Smooth muscle cell (in vitro differentiated cells): ENCODE measurements around the gene TCEA2. TPM values are rescaled to one million over a fixed set of nuclear protein-coding genes. Genes with fewer than 3 reads are reported as not detected.

Experiments used
- DNase-seq: peaks from one replicate; lab custom pipeline; 2025; ENCODE audit not compliant: unreplicated experiment; lab: John Stamatoyannopoulos, UW
- H2AFZ ChIP-seq: fragments of 200-600 bp; sonication (generic); 2 replicates; pipeline ENCODE4 v1.6.0; 2016; ENCODE audit warnings: antibody characterized with exemption, low read depth, mild to moderate bottlenecking
- H3F3A ChIP-seq: fragments of 200-600 bp; sonication (generic); 2 replicates; pipeline ENCODE4 v1.6.0; 2017; ENCODE audit warnings: antibody characterized with exemption, low read depth
- H3K27ac ChIP-seq: fragments of 200-600 bp; sonication (generic); 2 replicates; pipeline ENCODE4 v1.5.1; 2016; ENCODE audit warnings: low read depth, mild to moderate bottlenecking
- H3K27me3 ChIP-seq: fragments of 200-600 bp; sonication (generic); 2 replicates; pipeline ENCODE4 v1.6.1; 2016; ENCODE audit warnings: low read depth, mild to moderate bottlenecking
- H3K36me3 ChIP-seq: fragments of 200-600 bp; sonication (generic); 2 replicates; pipeline ENCODE4 v1.5.1; 2016; ENCODE audit warnings: low read depth
- H3K4me1 ChIP-seq: fragments of 200-600 bp; sonication (generic); 2 replicates; pipeline ENCODE4 v1.5.1; 2016; ENCODE audit warnings: low read depth
- H3K4me2 ChIP-seq: fragments of 200-600 bp; sonication (generic); 2 replicates; pipeline ENCODE4 v1.6.0; 2016; ENCODE audit warnings: mild to moderate bottlenecking
- H3K4me3 ChIP-seq: fragments of 200-600 bp; sonication (generic); 2 replicates; pipeline ENCODE4 v1.5.1; 2016; ENCODE audit warnings: mild to moderate bottlenecking
- H3K79me2 ChIP-seq: fragments of 200-600 bp; sonication (generic); 2 replicates; pipeline ENCODE4 v1.6.0; 2016; ENCODE audit warnings: low read depth, mild to moderate bottlenecking
- H3K9ac ChIP-seq: fragments of 200-600 bp; sonication (generic); 2 replicates; pipeline ENCODE4 v1.6.0; 2016; ENCODE audit warnings: low read depth
- H3K9me3 ChIP-seq: fragments of 200-600 bp; sonication (generic); replicated peaks from 2 replicates; pipeline ENCODE4 v1.5.1; 2016; ENCODE audit warnings: low read depth
- H4K20me1 ChIP-seq: fragments of 200-600 bp; sonication (generic); 2 replicates; pipeline ENCODE4 v1.6.0; 2016; ENCODE audit warnings: low read depth
- WGBS: methylation state at CpG from one replicate; pipeline ENCODE4 v1.1.7; 2016; ENCODE audit warnings: low lambda C conversion rate; 5-methylcytosine and 5-hydroxymethylcytosine counted together
- polyA plus RNA-seq: library from polyadenylated mRNA; unstranded; fragments of >200 nt; fragmentation: Nextera tagmentation; extraction: Ambion mirVana; gene quantifications from 2 replicates; pipeline ENCODE4 v1.2.1, GENCODE V29; 2016
- total RNA-seq: library from RNA; depleted of rRNA; stranded (reverse); fragments of >200 nt; gene quantifications from 2 replicates; pipeline ENCODE4 v1.2.3, GENCODE V29; 2014
- TF ChIP-seq, protein P1 (sequence below): fragments of 200-600 bp; sonication (generic); IDR thresholded peaks from 2 replicates; pipeline ENCODE4 v1.5.1; 2017; ENCODE audit warnings: borderline replicate concordance, mild to moderate bottlenecking, antibody characterized with exemption; ENCODE audit not compliant: insufficient read depth, poor library complexity, severe bottlenecking

Gene TCEA2
- total and polyA plus RNA-seq, 2 experiments from 2014 or later: 24.9 to 89.5 TPM

DNA sequence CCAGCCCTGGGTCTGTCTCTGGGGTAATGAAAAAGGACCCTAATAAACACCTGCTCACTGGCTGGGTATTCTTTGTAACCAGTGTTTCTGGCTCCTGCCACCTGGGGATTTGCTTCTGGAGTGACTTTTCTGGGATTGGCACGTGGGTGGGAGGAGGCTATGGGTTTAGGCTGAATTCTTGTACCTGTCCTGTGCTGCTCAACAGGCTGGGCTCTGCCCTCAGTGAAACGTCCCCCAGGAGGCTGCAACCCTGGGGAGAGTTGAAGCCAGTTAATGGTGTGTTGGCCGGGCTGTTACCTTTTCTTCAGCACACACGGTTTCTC lies 37.5 kb downstream of the TCEA2 start:
- TF ChIP-seq, protein P1, sequence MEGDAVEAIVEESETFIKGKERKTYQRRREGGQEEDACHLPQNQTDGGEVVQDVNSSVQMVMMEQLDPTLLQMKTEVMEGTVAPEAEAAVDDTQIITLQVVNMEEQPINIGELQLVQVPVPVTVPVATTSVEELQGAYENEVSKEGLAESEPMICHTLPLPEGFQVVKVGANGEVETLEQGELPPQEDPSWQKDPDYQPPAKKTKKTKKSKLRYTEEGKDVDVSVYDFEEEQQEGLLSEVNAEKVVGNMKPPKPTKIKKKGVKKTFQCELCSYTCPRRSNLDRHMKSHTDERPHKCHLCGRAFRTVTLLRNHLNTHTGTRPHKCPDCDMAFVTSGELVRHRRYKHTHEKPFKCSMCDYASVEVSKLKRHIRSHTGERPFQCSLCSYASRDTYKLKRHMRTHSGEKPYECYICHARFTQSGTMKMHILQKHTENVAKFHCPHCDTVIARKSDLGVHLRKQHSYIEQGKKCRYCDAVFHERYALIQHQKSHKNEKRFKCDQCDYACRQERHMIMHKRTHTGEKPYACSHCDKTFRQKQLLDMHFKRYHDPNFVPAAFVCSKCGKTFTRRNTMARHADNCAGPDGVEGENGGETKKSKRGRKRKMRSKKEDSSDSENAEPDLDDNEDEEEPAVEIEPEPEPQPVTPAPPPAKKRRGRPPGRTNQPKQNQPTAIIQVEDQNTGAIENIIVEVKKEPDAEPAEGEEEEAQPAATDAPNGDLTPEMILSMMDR: no peak
- H3K9ac ChIP-seq: no peak overlapping the region
- no peaks in the 10 kb centered on the region for H3K9me3 ChIP-seq
- H4K20me1 ChIP-seq: no peaks in the 10 kb centered on the region
- H3K27ac ChIP-seq: no peak overlapping the region
- DNase-seq: no peak
- no peak overlapping the region for H3K4me2 ChIP-seq
- H3K4me3 ChIP-seq: no peak overlapping the region
- H3K36me3 ChIP-seq: no peaks in the 10 kb centered on the region
- H3K27me3 ChIP-seq: peaks cover 30% of the 10 kb centered on the region
- 69% methylated on average over 4 of the region's 4 CpGs for WGBS
- H3K79me2 ChIP-seq: no peaks in the 10 kb centered on the region
- no peaks in the 10 kb centered on the region for H3K4me1 ChIP-seq
- H3F3A ChIP-seq: no peaks in the 10 kb centered on the region
- H2AFZ ChIP-seq: no peak overlapping the region

DNA sequence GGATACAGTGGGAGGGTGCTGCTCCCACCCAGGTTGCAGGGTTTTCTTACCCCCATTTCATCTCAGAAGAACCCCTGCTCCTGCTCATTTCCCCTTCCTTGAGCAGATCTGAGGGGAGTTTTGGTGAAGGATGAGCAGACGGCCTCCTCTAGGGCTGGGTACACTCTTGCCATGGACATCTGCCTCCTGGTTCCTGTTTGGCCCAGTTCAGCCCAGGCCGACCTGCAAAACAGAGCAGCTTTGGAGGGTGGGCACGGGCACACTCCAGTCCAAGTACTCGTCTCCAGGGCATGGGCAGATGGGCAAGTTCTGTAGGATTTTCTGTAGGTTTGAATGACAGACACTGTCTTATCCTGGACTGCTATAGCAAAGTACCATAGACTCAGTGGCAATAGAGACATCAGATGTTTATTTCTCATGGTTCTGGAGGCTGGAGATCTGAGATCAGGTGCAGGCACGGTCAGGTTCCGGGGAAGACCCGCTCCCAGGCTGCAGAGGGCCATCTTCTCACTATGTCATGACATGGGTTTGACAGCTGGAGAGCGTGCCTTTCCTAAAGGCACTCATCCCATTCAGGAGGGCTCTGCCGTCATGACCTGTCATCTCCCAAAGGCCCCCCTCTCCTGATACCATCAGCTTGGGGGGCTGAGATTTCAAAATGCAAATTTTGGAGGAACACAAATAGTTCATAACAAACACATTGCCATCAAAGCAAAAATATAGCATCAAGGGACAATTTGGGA lies 38.1 kb downstream of the TCEA2 start:
- H3K36me3 ChIP-seq: no peaks in the 10 kb centered on the region
- TF ChIP-seq, protein P1: no peak
- WGBS: 87% methylated on average over 9 of the region's 9 CpGs
- H3K9me3 ChIP-seq: no peaks in the 10 kb centered on the region
- H2AFZ ChIP-seq: no peak overlapping the region
- no peak overlapping the region for H3K4me2 ChIP-seq
- H3K79me2 ChIP-seq: no peaks in the 10 kb centered on the region
- H3K4me3 ChIP-seq: no peak overlapping the region
- H4K20me1 ChIP-seq: no peaks in the 10 kb centered on the region
- H3K27ac ChIP-seq: no peak overlapping the region
- H3K9ac ChIP-seq: no peak overlapping the region
- H3F3A ChIP-seq: no peaks in the 10 kb centered on the region
- peaks cover 30% of the 10 kb centered on the region for H3K27me3 ChIP-seq
- no peak for DNase-seq
- no peaks in the 10 kb centered on the region for H3K4me1 ChIP-seq

DNA sequence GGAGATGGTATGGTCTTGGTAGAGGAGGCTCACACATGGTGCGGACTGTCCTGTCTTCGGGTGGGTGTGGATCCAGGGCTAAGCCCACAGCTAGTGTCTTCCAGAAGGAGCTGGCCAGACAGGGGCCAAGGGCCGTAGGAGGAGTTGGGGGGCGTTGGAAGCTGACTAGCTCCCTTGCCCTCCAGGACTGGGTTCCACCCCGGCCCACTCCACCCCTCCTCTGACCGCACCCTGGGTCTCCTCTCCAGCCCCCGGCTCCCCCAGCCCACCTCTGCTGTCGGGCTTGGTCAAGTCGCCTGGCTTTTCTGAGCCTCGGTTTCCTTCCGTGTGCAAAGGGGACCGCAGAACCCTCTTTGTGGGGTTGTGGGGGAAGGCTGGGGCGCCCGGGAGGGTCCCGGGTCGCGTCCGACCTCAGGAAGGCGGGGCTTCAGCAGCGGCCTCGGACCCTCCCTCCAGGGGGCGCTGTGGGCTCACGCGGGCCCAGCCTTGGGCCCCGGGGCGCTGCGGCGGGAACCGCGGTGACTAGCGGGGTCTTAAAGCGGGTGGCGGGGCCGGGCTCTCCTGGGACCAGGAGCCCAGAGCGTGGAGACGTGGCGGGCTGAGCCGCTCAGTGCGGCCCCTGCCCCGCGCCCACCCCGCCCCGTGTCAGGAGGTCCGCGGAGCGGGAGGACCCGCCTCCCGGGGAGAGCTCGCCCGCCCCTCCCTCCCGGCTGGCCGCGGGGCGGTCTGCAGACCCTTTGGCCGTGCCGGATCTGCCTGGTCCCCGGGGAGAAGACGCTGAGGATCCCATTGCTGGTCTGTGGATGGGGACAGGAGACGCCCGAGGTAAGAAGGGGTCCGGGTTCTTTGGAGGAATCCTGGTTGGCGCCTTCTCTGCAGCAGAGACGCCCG lies 39.0 kb downstream of the TCEA2 start:
- Histone ChIP-seq H3K36me3 (no peaks in the 10 kb centered on the region), H4K20me1 (no peaks in the 10 kb centered on the region), H3K79me2 (no peaks in the 10 kb centered on the region), H3K27me3 (peaks cover 30% of the 10 kb centered on the region), H2AFZ (peak overlapping the region; percentile 77), H3F3A (no peaks in the 10 kb centered on the region), H3K9me3 (no peaks in the 10 kb centered on the region), H3K4me3 (peak overlapping the region; percentile 60), H3K4me1 (no peaks in the 10 kb centered on the region), H3K9ac (no peak overlapping the region), H3K4me2 (peak overlapping the region; percentile 95), H3K27ac (no peak overlapping the region)
- DNase-seq: no peak
- WGBS: 14% methylated on average over 18 of the region's 64 CpGs
- TF ChIP-seq, protein P1: peak; percentile 92
